Spleen (tissue), 7 donors: ENCODE results near the gene PDZD2.

ENCODE experiments used
- CTCF ChIP-seq, 11 experiments: fragments of 200-600 bp in 7 of 11; fragments of 450-650 bp in 4 of 11; sonication (generic) in 4 of 11; IDR thresholded peaks in 8 of 11; conservative IDR thresholded peaks in 3 of 11; 1 replicate in 7 of 11; 2 replicates in 4 of 11; pipeline versions ENCODE4 v1.4.0 to v1.8.0; 2016 to 2021; ENCODE audit warnings: antibody characterized with exemption in 11 of 11, inconsistent platforms in 4 of 11, mild to moderate bottlenecking in 1 of 11
- POLR2A ChIP-seq, 3 donors: fragments of 450-650 bp; IDR thresholded peaks; one replicate each; pipeline ENCODE4 v1.5.1; 2017; ENCODE audit warnings: antibody characterized with exemption in 3 of 3, mild to moderate bottlenecking in 1 of 3
- POLR2AphosphoS5 ChIP-seq, 3 donors: sonication (generic); formaldehyde crosslinking; IDR thresholded peaks; one replicate each; pipeline ENCODE4 v1.5.1; 2017; ENCODE audit warnings: antibody characterized with exemption in 3 of 3
- donor health status: DM: no; HTN: no; CAD: no; lungs with moderate emphysema.
- donor health status: DM: no; HTN: no; CAD: no.
- donor health status: DM: no; HTN: no; CAD: no.

- TF ChIP-seq CTCF (IDR thresholded peaks at IDR 0.05 in 8 of 11, conservative IDR thresholded peaks at IDR 0.05 in 3 of 11), result no peak
- TF ChIP-seq POLR2A (IDR thresholded peaks at IDR 0.05), result no peak
- TF ChIP-seq POLR2AphosphoS5 (IDR thresholded peaks at IDR 0.05), result no peak
These were observed 13.5 kb upstream of the PDZD2 start for GRCh38 chr5:31625394-31625793.
